Fibroblast of villous mesenchyme (primary cell): ENCODE data around the gene FGFR4. TPM values are rescaled to one million over a fixed set of nuclear protein-coding genes. Genes with fewer than 3 reads are reported as not detected.

Source experiments
- DNase-seq: peaks from one replicate; pipeline ENCODE4 v3.0.0-alpha.2; 2010; ENCODE audit warnings: low read depth
- H3K4me3 ChIP-seq: 2 replicates; pipeline ENCODE4 v1.5.1; 2011; ENCODE audit warnings: low read depth, mild to moderate bottlenecking, low read length
- CTCF ChIP-seq: IDR thresholded peaks from 2 replicates; pipeline ENCODE4 v1.5.1; 2012; ENCODE audit warnings: low read depth, mild to moderate bottlenecking, low read length; ENCODE audit not compliant: insufficient read depth
- total RNA-seq: library from RNA; depleted of rRNA; stranded (reverse); fragments of >200 nt; gene quantifications from 2 replicates; pipeline ENCODE4 v1.2.3, GENCODE V29; 2012

FGFR4 gene
- total RNA-seq, 1 donor, result 1.3 TPM

GRCh38 chr5:177112589-177113220, 26.0 kb downstream of the FGFR4 start:
- DNase-seq, result no peak
- no peak for TF ChIP-seq CTCF
- H3K4me3 ChIP-seq, result no peak overlapping the region

GRCh38 chr5:177113566-177114424, 27.1 kb downstream of the FGFR4 start:
- peak; percentile 100 for TF ChIP-seq CTCF
- H3K4me3 ChIP-seq, result no peak overlapping the region
- peak; percentile 81 for DNase-seq

- peak; percentile 85 for DNase-seq
- TF ChIP-seq CTCF, result no peak
These were observed 30.1 kb downstream of the FGFR4 start for GRCh38 chr5:177116631-177117373.

GRCh38 chr5:177117441-177118045, 30.8 kb downstream of the FGFR4 start:
- no peak for DNase-seq
- TF ChIP-seq CTCF, result no peak
- H3K4me3 ChIP-seq, result no peak overlapping the region

More at GRCh38 chr5:177116631-177117373, 30.1 kb downstream of the FGFR4 start:
- peak overlapping the region; percentile 21 for H3K4me3 ChIP-seq

- no peak for TF ChIP-seq CTCF
- no peak overlapping the region for H3K4me3 ChIP-seq
- DNase-seq, result no peak
These were observed 35.9 kb downstream of the FGFR4 start for GRCh38 chr5:177122566-177122965.

- H3K4me3 ChIP-seq, result no peak overlapping the region
- no peak for TF ChIP-seq CTCF
- DNase-seq, result no peak
These were observed 37.2 kb downstream of the FGFR4 start for GRCh38 chr5:177123789-177124485.
